Measurements from ENCODE around the gene ZNF280A. TPM values are rescaled to one million over a fixed set of nuclear protein-coding genes. Genes with fewer than 3 reads are reported as not detected.

The ZNF280A gene
- polyA plus RNA-seq, 3 donors: not detected

DNA sequence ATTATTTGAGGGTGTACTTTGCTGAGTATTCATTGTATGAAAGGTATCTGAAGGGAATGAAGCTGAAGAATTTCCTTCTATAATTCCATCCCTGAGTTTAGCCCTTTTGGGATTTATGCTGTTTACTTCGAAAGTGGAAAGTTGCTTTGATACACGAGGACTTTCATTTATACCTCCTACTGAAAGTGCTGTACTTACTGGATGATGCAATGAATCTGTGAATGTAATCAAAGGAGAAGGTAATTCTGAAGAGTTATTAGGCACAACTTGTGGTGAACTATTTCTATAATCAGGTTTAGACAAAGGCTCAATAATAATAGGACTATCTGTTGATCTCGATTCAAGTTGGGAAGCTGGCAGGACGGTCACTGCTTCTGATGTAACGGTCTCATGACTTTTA is 31.3 kb downstream of the ZNF280A start:
- Histone ChIP-seq H2AFZ (ENCODE audit: insufficient read depth, low read depth, low read length, poor library complexity, severe bottlenecking) (no peak overlapping the region), H4K20me1 (ENCODE audit: insufficient read depth, low read length) (no peaks in the 10 kb centered on the region), H3K4me3 (replicated peaks in 1 of 3; ENCODE audit: low read depth in 2 of 3, low read length in 3 of 3) (no peak overlapping the region), H3K9ac (ENCODE audit: insufficient read depth, low read length, poor library complexity, severe bottlenecking) (no peak overlapping the region), H3K9me3 (replicated peaks in 1 of 2; ENCODE audit: control insufficient read depth in 1 of 2, insufficient read depth in 1 of 2, low read length in 2 of 2) (no peaks in the 10 kb centered on the region), H3K79me2 (ENCODE audit: insufficient read depth, low read length) (no peaks in the 10 kb centered on the region), H3K4me1 (ENCODE audit: control insufficient read depth in 1 of 2, insufficient read depth in 2 of 2, low read length in 2 of 2) (no peaks in the 10 kb centered on the region), H3K27ac (ENCODE audit: low read depth in 1 of 2, low read length in 2 of 2) (no peak overlapping the region), H3K4me2 (replicated peaks; ENCODE audit: extremely low read depth, low read length, poor library complexity, severe bottlenecking) (no peak overlapping the region), H3K36me3 (replicated peaks in 1 of 2; ENCODE audit: control insufficient read depth in 1 of 2, insufficient read depth in 2 of 2, low read length in 2 of 2) (no peaks in the 10 kb centered on the region), H3K27me3 (ENCODE audit: control insufficient read depth in 2 of 2, insufficient read depth in 2 of 2, low read length in 2 of 2) (no peaks in the 10 kb centered on the region)
- Mint-ChIP-seq H3K9me3 (peaks cover 0 to 1% (median 0%) of the 10 kb centered on the region in 7 donors), H3K4me3 (no peak overlapping the region), H3K36me3 (peaks cover 3 to 7% of the 10 kb centered on the region in 2 donors), H3K4me1 (no peaks in the 10 kb centered on the region), H3K27me3 (ENCODE audit: low read depth in 3 of 3) (peaks cover 0 to 2% (median 0%) of the 10 kb centered on the region in 3 donors), H3K27ac (no peak overlapping the region)
- intact Hi-C loops (cut with micrococcal nuclease): no loop called here
- 100% methylated on average over 1 of the region's 5 CpGs for WGBS (ENCODE audit: insufficient coverage)
- DNase-seq: no peak
- TF ChIP-seq, protein P1, sequence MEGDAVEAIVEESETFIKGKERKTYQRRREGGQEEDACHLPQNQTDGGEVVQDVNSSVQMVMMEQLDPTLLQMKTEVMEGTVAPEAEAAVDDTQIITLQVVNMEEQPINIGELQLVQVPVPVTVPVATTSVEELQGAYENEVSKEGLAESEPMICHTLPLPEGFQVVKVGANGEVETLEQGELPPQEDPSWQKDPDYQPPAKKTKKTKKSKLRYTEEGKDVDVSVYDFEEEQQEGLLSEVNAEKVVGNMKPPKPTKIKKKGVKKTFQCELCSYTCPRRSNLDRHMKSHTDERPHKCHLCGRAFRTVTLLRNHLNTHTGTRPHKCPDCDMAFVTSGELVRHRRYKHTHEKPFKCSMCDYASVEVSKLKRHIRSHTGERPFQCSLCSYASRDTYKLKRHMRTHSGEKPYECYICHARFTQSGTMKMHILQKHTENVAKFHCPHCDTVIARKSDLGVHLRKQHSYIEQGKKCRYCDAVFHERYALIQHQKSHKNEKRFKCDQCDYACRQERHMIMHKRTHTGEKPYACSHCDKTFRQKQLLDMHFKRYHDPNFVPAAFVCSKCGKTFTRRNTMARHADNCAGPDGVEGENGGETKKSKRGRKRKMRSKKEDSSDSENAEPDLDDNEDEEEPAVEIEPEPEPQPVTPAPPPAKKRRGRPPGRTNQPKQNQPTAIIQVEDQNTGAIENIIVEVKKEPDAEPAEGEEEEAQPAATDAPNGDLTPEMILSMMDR (IDR thresholded peaks at IDR 0.05): no peak

- no peaks in the 10 kb centered on the region for H3K4me1 Mint-ChIP-seq
- H3K36me3 Mint-ChIP-seq: peaks cover 3 to 7% of the 10 kb centered on the region in 2 donors
- H3K27me3 Mint-ChIP-seq (ENCODE audit: low read depth in 3 of 3): peaks cover 0 to 2% (median 0%) of the 10 kb centered on the region in 3 donors
- no peak for DNase-seq
- Histone ChIP-seq H3K9ac (ENCODE audit: insufficient read depth, low read length, poor library complexity, severe bottlenecking) (no peak overlapping the region), H3K36me3 (replicated peaks in 1 of 2; ENCODE audit: control insufficient read depth in 1 of 2, insufficient read depth in 2 of 2, low read length in 2 of 2) (no peaks in the 10 kb centered on the region), H2AFZ (ENCODE audit: insufficient read depth, low read depth, low read length, poor library complexity, severe bottlenecking) (no peak overlapping the region), H4K20me1 (ENCODE audit: insufficient read depth, low read length) (no peaks in the 10 kb centered on the region), H3K27ac (ENCODE audit: low read depth in 1 of 2, low read length in 2 of 2) (no peak overlapping the region), H3K4me2 (replicated peaks; ENCODE audit: extremely low read depth, low read length, poor library complexity, severe bottlenecking) (no peak overlapping the region), H3K27me3 (ENCODE audit: control insufficient read depth in 2 of 2, insufficient read depth in 2 of 2, low read length in 2 of 2) (no peaks in the 10 kb centered on the region), H3K9me3 (replicated peaks in 1 of 2; ENCODE audit: control insufficient read depth in 1 of 2, insufficient read depth in 1 of 2, low read length in 2 of 2) (no peaks in the 10 kb centered on the region), H3K79me2 (ENCODE audit: insufficient read depth, low read length) (no peaks in the 10 kb centered on the region), H3K4me1 (ENCODE audit: control insufficient read depth in 1 of 2, insufficient read depth in 2 of 2, low read length in 2 of 2) (no peaks in the 10 kb centered on the region), H3K4me3 (replicated peaks in 1 of 3; ENCODE audit: low read depth in 2 of 3, low read length in 3 of 3) (no peak overlapping the region)
- WGBS (ENCODE audit: insufficient coverage): 94% methylated on average over 3 of the region's 12 CpGs
- peaks cover 0 to 1% (median 0%) of the 10 kb centered on the region in 7 donors for H3K9me3 Mint-ChIP-seq
- TF ChIP-seq, protein P1 (IDR thresholded peaks at IDR 0.05): no peak
- intact Hi-C loops (cut with micrococcal nuclease): no loop called here
- H3K4me3 Mint-ChIP-seq: no peak overlapping the region
- no peak overlapping the region for H3K27ac Mint-ChIP-seq
Observed at GRCh38 chr22:22487869-22488597, 32.0 kb downstream of the ZNF280A start.

All from CD14-positive monocyte (primary cell).